ENCODE measurements around the gene NMNAT1.

- TF ChIP-seq CTCF (IDR thresholded peaks at IDR 0.05) (no peak), POLR2A (IDR thresholded peaks at IDR 0.05) (no peak), POLR2AphosphoS5 (IDR thresholded peaks at IDR 0.05; ENCODE audit: insufficient read depth in 1 of 2, low read depth in 1 of 2) (no peak)
Measured at GRCh38 chr1:9920606-9921005, 22.7 kb upstream of the NMNAT1 start.

Data from vagina (tissue), 2 donors.